Caki2 (cell line): ENCODE measurements around the gene CD82. TPM values are rescaled to one million over a fixed set of nuclear protein-coding genes. Genes with fewer than 3 reads are reported as not detected.
"Not testable (repeated sequence)": the region's sequence is repeated elsewhere in the genome, so short reads cannot be mapped to it uniquely, and the experiment has no call there.

Experiments used
- DNase-seq: peaks from one replicate; pipeline ENCODE4 v3.0.0-alpha.2; 2015; ENCODE audit warnings: low read depth
- in situ Hi-C: cut with HindIII; loops from 2 replicates; pipeline ENCODE4 v1.10.0; 2016; ENCODE audit warnings: low sequenced_read_pairs, low pct_unique_long_range_greater_than_20kb, mixed read lengths
- total RNA-seq: library from RNA; depleted of rRNA; stranded (reverse); fragments of >200 nt; shearing (Covaris generic); gene quantifications from 2 replicates; pipeline ENCODE4 v1.2.3, GENCODE V29; 2014; ENCODE audit warnings: low replicate concordance

Gene CD82
- total RNA-seq, 1 experiment from 2014 or later, result 35.8 TPM

- no peak for DNase-seq
- in situ Hi-C loops, result no loop called here
Observed at GRCh38 chr11:44531116-44531504, 34.4 kb upstream of the CD82 start.

GRCh38 chr11:44531636-44532035 is 33.8 kb upstream of the CD82 start:
- DNase-seq, result no peak
- in situ Hi-C loops, result no loop called here

GRCh38 chr11:44532809-44533208 is 32.7 kb upstream of the CD82 start:
- DNase-seq, result no peak
- in situ Hi-C loops, result no loop called here

- in situ Hi-C loops, result no loop called here
- no peak for DNase-seq
Observed at GRCh38 chr11:44533921-44534711, 31.3 kb upstream of the CD82 start.

- DNase-seq, result no peak
- in situ Hi-C loops, result no loop called here
Observed at GRCh38 chr11:44535191-44535980, 30.1 kb upstream of the CD82 start.

GRCh38 chr11:44536788-44537516 is 28.5 kb upstream of the CD82 start:
- in situ Hi-C loops, result no loop called here
- no peak for DNase-seq

- in situ Hi-C loops, result no loop called here
- no peak for DNase-seq
Observed at GRCh38 chr11:44537679-44538078, 27.8 kb upstream of the CD82 start.

- in situ Hi-C loops, result no loop called here
- DNase-seq, result peak; percentile 43
Observed at GRCh38 chr11:44538375-44539054, 26.9 kb upstream of the CD82 start.

GRCh38 chr11:44539971-44540370 is 25.5 kb upstream of the CD82 start:
- in situ Hi-C loops, result no loop called here
- DNase-seq, result no peak

GRCh38 chr11:44540667-44541066 is 24.8 kb upstream of the CD82 start:
- in situ Hi-C loops, result no loop called here
- no peak for DNase-seq

GRCh38 chr11:44542372-44542771 is 23.1 kb upstream of the CD82 start:
- DNase-seq, result no peak
- in situ Hi-C loops, result no loop called here

- DNase-seq, in situ Hi-C loops: not testable (repeated sequence)
Observed at GRCh38 chr11:44546984-44547383, 18.5 kb upstream of the CD82 start.

GRCh38 chr11:44547534-44547933 is 17.9 kb upstream of the CD82 start:
- in situ Hi-C loops, result not testable (repeated sequence)

GRCh38 chr11:44548032-44548695 is 17.3 kb upstream of the CD82 start:
- in situ Hi-C loops, result no loop called here
- DNase-seq, result no peak

More at GRCh38 chr11:44547534-44547933, 17.9 kb upstream of the CD82 start:
- DNase-seq, result not testable (repeated sequence)

GRCh38 chr11:44548961-44549749 is 16.3 kb upstream of the CD82 start:
- in situ Hi-C loops, DNase-seq: not testable (repeated sequence)

GRCh38 chr11:44550123-44550522 is 15.3 kb upstream of the CD82 start:
- in situ Hi-C loops, result no loop called here
- DNase-seq, result no peak

- in situ Hi-C loops, result no loop called here
- no peak for DNase-seq
Observed at GRCh38 chr11:44551456-44552139, 13.9 kb upstream of the CD82 start.
